HK-2 (cell line): Measurements from ENCODE around the gene ZNF391.
"Not testable (repeated sequence)": the region's sequence is repeated elsewhere in the genome, so short reads cannot be mapped to it uniquely, and the experiment has no call there.

ENCODE experiments used
- DNase-seq: peaks from one replicate; pipeline ENCODE4 v3.0.0-alpha.2; 2018; ENCODE audit not compliant: unreplicated experiment

The ZNF391 gene

DNA sequence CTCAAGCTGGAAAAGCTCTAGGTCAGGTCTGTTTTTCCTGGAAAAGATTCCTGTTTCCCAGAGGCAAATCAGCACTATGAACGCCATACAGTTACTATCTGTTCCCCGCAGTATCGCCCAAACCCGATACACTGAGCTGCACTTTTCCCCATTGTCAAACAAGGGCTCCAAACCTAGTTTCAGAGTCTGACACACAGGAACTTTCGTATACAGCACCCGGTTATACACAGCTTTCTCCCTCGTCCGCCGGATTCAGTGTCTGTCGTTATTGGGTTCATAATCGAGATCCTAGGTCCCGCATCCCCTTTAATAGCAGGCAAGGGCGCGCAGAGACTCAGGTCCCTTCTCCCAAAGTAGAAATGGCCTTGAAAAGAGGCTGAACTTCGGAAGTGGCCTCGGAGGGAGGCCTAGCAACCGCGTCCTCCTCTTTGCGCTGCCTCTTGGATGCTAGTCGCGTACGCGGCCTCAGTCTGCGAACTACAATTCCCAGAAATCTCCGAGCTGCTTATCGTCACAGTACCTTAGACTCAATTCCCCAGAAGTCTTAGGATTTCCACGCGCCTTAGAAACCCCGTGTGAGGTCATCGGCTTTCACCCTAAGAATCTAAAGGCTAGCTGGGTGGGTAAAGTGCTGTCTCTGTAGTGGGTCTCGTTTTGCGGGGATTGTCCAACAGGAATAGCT, 34.2 kb downstream of the ZNF391 start:
- DNase-seq = no peak

DNA sequence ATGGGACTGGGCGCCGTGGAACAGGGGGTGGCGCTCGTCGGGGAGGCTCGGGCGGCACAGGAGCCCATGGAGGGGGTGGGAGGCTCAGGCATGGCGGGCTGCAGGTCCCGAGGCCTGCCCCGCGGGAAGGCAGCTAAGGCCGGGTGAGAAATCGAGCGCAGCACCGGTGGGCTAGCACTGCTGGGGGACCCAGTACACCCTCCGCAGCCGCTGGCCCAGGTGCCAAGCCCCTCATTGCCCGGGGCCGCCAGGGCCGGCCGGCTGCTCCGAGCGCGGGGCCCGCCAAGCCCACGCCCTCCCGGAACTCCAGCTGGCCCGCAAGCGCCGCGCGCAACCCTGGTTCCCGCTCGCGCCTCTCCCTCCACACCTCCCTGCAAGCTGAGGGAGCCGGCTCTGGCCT, 36.3 kb downstream of the ZNF391 start:
- not testable (repeated sequence) for DNase-seq

DNA sequence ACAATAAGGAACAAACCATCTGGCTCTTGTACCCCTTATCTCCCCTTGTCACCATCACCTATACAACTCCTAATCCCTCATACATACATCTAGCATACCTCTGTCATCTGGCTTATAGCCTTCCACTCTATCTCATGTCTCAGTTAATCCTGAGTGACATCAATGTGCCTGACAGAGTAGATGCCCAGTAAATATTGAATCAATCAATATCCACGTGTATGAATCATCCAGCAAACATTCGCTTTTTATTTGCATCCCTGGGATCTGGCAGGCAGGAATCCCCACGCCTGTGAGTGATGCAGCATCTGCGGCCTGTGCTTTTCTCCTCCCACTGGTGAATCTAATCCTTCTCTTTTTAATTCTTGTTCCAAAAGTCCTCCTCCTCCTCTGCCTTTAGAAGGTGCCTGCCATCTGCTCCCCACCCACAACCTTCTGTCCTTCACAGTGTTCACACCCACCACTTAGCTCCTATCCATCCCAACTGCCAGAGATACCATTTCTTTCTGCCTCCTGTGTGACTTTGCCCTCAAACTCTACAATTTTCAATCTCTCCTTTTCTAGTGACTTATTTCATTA, 37.6 kb downstream of the ZNF391 start:
- DNase-seq = no peak

DNA sequence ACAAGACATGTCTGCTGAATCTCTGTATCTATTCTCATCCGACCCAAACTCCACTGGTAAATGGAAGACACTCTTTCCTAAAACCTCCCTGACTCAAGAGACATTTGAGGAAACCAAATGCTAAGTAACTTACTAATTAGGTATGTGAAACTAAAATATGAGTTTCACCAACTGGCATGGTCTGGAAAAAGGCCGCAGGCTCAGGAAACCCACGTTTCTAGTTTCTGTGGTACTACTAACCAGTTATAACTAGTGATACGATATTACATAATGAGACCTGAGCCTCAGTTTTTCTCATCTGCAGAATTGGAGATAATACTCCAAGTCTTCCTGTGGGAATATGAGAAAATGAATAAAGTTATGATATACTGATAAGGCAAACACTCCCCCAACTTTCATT, 39.9 kb downstream of the ZNF391 start:
- no peak for DNase-seq

DNA sequence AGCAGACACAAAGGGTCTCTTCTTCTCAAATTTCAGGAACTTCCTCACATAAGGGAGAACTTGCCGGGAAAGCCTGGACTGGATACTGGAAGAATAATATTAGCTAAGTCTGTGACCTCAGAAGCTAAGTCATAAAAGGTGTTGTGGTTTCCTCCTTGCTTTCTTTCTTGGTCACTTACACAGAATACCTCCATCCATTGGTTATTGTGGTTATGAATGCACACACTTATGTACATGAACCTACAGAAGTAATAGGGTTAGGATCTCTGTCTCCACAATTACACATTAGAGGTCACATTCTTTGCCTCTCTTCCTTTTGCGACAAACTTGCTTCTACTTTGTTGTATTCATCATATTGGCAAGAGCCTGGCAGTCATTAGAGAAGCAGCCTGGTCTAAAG, 40.4 kb downstream of the ZNF391 start:
- no peak for DNase-seq

DNA sequence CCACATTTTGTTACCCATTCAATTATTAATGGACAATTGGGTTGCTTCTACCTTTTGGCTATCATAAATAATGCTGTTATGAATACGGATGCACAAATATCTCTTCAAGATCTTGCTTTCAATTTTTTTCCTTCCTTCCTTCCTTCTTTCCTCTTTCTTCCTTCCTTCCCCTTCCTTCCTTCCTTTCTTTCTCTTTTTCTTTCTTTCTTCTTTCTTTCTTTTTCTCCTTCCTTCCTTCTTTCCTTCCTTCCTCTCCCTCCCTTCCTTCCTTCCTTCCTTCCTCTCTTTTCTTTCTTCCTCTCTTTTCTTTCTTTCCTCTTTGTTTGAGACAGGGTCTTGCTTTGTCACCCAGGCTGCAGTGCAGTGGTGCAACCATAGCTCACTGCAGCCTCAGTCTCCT, 45.2 kb downstream of the ZNF391 start:
- no peak for DNase-seq

DNA sequence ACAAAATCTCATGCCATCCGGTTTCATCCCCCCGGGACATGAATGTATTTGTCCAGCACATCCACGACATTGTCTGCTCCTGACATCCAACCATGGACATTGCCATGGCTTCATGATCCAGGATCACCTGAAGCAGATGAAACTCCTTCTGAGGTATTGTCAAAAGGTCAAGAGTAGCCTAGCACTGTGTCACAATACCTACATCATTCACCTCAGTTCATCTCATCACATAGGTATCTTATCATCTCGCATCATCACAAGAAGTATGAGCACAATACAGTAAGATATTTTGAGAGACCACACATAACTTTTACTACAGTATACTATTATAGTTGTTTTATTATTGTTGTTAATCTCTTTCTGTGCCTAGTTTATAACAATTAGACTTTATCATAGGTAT, 50.8 kb downstream of the ZNF391 start:
- no peak for DNase-seq

DNA sequence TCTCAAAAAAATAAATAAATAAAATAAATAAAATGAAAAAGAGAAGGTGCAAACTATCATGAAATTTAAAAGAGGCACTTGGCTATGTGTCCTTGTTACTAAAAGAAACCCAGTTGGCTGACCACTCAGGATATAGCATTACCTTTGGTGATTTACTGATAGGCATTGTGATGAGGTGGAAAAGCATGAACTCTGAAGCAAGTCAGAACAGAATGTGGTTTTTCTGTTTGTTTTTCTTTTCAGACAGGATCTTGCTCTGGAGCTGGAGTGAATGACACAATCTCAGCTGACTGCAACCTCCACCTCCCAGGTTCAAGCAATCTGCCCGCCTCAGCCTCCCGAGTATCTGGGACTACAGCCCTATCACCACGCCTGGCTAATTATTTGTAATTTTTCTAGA, 52.4 kb downstream of the ZNF391 start:
- DNase-seq = no peak

DNA sequence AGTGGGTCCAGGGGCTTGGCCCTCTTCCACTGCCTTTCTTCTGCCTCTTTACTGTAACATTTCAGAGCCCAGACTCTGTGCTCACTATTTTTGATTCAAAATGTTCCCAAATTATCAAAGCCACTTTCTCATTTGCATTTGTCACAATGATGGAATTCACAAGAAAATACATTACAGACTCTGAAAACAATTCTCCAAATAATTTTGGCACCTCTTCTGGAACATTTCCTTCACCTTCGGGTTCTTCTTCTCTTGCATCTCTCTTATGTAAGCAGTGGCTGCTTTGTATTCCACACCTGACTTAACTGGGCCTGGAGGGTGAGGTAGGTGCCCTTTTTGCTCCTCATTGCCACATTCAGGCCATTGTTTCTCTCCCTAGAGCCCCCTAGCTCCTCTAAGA, 54.4 kb downstream of the ZNF391 start:
- no peak for DNase-seq

DNA sequence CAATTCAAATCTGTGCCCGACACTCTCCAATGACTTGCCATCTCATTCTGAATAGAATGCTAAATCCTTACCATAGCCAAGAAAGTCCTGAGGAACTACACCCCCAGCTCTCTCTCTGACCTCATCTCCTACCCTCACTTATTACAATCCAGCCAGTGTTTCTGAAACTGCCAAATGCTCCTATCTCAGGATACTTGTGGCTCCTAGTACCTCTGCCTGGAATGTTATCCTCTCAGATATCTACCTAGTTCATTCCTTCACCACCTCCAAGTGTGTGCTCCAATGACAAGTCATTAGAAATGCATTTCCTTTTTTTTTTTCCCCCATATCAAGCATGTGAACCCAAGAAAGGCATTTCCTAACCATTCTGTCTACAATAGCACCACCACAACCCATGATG, 59.9 kb downstream of the ZNF391 start:
- no peak for DNase-seq

DNA sequence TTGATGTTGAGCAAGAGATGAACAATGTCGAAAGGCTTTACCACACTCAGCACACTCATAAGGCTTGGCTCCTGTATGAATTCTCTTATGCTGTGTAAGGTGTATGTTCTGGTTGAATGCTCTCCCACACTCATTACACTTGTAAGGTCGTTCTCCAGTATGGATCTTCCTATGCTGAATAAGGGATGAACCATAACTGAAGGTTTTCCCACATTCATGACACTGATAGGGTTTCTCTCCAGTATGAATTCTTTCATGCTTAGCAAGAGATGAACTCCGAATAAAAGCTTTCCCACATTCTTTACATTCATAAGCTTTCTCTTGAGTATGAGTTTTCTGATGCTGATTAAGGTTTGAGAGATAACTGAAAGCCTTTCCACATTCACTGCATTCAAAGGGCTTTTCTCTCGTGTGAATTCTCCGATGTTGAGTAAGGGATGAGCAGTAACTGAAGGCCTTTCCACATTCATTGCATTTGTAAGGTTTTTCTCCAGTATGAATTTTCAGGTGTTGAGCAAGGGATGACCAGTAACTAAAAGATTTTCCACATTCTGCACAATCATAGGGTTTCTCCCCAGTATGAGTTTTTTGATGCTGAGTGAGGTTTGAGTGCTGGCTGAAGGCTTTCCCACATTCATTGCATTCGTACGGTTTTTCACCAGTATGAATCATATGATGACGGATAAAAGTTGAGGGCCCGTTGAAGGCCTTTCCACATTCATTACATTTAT, 63.3 kb downstream of the ZNF391 start:
- no peak for DNase-seq

DNA sequence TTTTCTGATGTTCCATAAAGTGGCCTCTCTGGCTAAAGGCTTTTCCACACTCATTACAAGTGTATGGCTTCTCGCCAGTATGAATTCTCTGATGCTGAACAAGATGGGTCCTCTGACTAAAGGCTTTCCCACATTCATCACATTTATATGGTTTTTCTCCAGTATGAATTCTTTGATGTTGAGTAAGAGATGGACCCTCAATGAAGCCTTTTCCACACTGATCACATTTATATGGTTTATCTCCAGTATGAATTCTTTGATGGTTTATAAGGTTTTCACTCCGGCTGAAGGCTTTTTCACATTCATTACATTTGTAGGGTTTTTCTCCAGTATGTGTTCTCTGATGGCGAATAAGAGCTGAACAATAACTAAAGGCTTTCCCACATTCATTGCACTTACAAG, 63.9 kb downstream of the ZNF391 start:
- no peak for DNase-seq
